ENCODE results near the gene MEMO1.
"Not testable (repeated sequence)": the region's sequence is repeated elsewhere in the genome, so short reads cannot be mapped to it uniquely, and the experiment has no call there.

Gene MEMO1

DNA sequence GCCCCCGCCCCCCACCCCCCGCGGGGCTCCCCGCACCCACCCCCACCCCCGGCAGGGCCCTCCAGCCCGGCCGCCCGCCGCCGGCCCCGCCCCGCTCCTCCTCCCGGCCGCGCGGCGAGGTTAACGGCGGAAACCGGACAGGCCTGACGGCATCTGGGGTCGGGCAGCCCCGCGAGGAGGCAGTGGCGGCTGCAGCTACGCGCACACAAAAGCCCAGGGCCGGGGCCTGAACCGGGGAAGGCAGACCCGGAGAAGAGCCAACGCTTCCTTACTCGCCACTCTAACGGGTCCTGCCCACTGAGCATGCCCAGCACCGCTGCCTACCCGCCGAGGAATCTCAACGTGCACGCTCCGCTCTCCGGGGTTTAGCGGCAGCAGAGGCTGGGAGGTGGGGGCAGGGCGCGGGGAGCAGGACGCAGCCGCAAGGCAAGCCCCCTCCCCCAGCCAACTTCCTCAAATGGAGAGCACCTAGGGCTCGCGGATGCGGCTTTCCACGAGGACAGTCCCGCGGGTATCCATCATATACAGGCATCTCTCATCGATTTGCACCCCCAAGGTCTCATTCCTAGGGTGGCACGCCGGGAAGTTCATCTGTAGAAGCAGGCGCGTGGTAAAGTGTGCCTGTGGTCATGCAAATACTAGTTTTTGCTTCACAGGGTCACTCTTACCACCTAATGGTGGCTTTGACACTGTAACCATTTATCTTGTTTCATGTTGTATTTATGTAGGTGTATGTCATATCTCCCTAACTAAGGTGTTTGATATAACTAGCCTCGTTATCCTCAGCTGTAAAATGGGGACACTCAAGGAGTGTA, at the start of gene MEMO1:
MEMO1 (minus strand) TSS at position 339 of the 815 bp plus-strand sequence. CDS start 761 bp downstream, outside the sequence.
- peak; percentile 87 for DNase-seq (ENCODE audit: low spot score)

DNA sequence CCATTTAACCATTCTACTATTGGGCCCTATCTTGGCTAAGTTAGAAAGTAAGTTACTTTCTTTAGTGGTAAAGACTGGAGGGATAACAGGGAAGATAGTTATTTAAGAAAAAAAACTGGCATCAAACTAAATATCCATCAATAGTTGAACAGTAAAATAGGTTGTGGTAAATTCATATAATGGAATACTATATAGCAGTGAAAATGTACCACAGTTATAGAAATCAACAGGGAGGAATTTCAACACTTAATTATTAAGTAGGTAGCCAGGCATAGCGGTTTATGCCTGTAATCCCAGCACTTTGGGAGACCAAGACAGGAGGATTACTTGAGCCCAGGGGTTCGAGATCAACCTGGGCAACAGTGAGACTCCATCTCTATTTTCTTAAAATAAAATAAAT, 49.5 kb upstream of the MEMO1 start:
- DNase-seq (ENCODE audit: low spot score): no peak

DNA sequence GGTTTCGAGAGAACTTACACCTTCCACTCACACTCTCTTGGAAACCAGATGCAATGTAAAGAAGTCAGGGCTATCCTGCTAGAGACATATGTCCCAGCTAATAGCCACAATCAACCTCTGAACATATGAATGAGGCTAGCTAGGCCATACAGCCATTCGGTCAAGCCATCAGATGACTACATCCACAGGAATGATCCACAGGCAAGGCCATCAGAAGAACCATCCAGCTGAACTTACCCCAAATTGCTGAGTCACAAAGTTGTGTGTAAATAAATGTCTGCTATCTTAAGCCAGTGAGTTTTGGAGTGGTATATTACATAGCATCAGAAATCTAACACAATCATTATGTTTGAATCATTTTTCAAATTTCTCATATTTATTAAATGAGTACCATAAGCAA, 47.3 kb upstream of the MEMO1 start:
- DNase-seq (ENCODE audit: low spot score): no peak

DNA sequence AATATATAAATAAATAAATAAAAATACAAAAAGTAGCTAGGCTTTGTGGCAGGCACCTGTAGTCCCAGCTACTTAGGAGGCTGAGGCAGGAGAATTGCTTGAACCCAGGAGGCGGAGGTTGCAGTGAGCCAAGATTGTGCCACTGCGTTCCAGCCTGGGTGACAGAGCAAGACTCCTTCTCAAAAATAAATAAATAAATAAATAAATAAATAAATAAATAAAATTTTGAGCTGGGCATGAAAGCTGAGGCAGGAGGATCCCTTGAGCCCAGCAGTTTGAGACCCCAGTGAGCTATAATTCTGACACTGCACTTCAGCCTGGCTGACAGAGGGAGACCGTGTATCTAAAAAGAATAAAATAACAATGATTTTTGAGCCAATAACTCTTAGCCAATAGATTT, 43.8 kb upstream of the MEMO1 start:
- not testable (repeated sequence) for DNase-seq (ENCODE audit: low spot score)

DNA sequence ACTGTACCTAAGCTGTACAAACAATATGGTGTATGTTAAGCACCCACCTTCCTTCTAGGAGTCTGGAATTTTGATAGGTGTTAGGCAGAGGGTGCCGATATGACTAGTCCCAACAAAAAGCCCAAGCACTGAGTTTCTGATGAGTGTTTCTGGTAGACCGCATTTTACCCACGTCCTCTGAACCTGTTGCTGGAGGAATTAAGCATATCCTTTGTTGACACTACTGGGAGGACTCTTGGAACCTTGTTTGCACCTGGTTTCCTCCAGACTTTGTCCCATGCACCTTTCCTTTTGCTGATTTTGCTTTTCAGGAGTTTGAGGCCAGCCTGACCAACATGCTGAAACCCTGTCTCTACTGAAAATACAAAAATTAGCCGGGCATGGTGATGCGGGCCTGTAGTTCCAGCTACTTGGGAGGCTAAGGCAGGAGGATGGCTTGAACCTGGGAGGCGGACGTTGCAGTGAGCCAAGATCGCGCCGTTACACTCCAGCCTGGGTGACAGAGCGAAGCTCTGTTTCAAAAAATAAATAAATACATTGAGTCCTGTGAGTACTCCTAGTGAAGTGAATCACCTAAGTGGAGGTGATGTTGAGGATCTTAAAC, 41.1 kb upstream of the MEMO1 start:
- DNase-seq (ENCODE audit: low spot score): no peak

DNA sequence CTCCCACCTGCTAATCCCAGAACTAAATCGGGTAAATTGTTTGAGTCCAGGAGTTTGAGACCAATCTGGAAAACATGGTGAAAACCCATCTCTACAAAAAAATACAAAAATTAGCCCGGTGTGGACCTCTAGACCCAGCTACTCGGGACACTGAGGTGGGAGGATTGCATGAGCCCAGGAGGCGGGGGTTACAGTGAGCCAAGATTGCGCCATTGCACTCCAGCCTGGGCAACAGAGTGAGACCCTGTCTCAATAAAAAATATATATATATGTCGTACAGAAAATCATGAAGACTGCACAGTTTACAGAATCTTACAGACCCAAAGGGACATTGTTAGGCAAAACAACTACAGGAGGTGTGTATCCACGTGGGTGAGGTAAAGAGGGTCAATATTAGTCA, 32.8 kb upstream of the MEMO1 start:
- no peak for DNase-seq (ENCODE audit: low spot score)

DNA sequence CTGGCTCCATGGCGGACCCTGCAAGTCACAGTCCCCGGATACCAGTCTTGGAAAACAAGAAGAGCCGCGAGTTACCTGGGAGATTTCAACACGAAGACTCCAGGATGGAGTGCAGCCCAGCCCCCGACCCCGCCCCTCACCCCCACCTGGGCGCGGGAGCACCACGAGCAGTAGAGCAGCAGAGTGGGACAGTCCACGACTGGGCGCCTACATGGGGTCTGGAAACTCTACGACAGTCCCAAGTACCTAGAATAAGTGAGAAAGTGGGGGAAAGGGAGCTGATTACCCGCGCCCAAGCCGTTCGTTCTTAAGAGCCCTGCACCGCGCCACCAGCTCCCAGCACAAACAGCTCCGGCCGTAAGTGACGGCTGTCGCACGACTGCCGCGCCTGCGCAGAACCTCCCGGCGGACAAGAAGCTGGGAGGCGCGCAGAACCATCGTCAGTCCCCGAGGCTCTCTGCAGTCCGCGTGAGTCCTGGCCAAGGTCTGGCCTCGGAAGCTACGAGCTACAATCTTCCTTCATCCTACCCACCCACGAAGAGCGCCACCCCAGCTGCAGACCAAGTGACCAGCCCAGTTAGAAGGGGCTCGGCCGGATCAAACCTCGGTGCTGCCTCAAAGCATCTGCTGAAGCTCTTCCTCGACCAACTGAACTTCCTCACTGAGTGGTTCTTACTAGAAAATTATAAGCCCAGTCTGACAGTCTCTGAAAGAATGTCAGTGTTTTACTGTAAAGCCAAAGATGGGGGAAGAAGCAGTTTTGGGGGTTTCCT, 28.8 kb upstream of the MEMO1 start, which contains the start of gene DPY30:
DPY30 (minus strand) TSS at position 359 of the 773 bp plus-strand sequence; CDS start at position 10, 349 bp downstream.
- DNase-seq (ENCODE audit: low spot score): peak; percentile 80

DNA sequence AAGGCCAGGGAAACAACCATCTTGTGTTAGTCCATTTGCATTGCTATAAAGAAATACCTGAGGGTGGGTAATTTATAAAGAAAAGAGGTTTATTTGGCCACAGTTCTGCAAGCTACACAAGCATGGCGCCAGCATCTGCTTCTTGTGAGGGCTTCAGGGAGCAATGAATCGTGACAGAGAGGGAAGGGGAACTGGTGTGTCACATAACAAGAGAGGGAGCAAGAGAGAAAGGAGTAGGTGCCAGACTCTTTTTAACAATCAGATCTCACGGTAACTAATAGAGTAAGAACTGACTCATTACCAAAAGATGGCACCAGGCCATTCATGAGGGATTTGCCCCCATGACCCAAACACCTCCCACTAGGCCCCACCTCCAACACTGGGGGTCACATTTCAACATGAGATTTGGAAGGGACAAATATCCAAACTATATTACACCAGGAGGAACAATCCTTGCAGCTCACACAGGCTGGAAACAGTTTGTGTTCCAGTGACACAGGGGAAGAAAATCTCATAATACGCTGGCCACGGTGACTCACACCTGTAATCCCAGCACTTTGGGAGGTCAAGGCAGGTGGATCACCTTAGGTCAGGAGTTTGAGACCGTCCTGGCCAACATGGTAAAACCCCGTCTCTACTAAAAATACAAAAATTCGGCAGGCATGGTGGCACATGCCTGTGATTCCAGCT, 23.5 kb upstream of the MEMO1 start:
- DNase-seq (ENCODE audit: low spot score): not testable (repeated sequence)

DNA sequence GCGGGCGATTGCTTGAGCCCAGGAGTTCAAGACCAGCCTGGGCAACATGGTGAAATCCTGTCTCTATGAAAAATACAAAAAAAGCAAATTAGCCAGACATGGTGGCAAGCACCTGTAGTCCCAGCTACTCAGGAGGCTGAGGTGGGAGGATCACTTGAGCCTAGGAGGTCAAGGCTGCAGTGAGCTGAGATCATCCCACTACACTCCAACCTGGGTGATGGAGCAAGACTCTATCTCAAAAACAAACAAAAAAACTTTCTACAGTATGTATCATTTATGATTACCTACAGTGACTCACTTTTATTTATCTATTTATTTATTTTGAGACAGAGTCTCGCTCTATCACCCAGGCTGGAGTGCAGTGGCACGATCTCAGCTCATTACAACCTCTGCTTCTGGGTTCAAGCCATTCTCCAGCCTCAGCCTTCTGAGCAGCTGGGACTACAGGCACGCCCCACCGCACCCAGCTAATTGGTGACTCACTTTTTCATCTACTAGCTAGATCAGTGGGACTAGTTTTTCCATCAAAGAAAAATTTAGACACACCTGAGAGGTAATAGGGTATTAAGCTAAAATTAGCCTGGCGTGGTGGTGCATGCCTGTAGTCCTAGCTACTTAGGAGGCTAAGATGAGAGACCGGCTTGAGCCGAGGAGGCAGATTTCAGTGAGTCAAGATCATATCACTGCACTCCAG, 8.1 kb upstream of the MEMO1 start:
- not testable (repeated sequence) for DNase-seq (ENCODE audit: low spot score)

DNA sequence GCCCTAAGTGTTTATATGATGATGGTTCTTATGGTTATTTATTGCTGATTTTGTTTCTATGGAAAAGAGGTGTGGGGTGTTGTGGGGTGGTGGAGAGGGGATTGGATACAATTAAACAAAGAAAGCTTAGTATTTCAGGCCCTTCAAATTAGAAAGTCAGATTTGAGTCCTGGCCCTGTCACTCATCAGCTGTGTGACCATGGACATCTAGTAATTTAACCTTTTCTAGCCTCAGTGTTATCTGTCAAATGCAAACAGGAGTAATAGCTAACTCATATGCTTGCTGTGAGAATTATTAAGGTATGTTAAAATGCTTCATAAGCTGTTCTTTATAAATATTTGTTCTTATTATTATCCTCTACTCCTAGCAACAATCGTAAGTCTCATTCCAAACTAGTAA, 2.1 kb upstream of the MEMO1 start:
- DNase-seq (ENCODE audit: low spot score): no peak

DNA sequence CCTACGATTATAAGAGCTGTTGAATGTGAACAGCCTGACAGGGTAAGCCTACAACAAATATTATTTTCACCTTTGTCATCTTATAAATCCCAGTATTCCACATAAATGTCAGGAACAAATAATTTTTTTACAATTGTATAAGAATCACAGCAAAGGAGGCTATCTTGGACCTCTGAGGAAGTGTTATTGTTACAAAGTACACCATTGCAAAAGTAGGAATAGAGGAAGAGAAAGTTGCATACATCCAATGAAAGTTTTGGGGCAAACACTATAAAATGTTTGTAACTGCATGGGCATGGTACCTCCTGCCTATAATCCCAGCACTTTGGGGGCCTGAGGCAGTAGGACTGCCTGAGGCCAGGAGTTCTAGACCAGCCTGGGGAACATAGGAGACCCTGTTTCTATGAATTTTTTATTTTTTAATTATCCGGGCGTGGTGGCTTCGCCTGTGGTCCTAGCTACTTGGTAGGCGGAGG, 715 bp upstream of the MEMO1 start:
- no peak for DNase-seq (ENCODE audit: low spot score)

DNA sequence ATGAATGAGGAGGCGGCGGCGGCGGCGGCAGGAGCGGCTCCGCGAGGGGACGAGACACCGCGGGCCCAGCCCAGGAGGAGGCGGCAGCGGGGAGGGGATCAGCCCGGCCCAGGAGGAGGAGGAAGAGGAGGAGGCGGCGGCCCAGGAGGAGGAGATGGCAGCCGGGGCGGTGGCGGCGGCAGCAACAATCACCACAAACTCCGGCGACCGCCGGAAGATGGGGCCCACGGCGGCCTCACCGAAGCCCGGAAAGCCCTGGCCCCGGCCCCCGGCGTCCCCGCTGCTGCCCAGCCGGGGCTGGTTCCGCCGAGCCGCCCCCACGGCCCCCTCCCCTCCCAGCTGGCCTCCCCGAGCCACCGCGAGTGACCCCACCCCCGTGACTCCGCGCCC, 533 bp downstream of the MEMO1 start:
- not testable (repeated sequence) for DNase-seq (ENCODE audit: low spot score)

DNA sequence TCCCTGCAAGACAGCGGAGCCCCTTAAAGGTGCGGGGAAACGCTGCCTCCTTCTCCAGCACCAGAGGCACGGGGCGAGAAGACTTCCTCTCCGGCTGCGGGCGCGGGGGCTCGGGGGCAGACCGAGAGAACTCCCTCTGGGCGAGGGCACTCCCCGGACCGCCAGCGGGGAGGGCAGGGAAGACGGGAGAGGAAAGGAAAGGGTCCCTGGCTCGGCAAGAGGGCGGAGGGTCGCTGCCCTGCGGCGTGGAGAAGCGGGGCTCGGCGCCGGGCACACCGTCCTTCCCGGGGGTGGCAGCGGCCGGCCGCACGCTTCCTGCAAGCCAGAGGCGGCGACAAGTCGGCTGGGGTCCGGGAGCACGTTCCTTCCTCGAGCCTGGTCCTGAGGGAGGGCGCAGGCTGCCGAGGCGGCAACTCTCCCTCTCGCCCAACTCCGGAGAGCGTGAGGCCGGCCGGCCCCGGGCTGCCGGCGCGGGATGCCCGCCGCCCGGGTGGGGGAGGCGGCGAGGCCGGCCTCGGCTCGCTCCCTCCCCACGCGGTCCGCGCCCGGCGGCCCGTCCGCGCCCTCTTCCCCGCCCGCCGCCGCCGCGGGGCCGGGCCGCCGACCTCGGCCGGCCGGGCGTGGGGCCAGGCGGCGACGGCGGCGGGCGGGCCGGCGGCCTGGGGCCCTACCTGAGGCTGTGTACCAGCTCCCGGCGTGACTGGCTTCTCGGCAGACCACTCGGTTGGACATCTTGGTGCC, 1.1 kb downstream of the MEMO1 start:
- peak; percentile 17 for DNase-seq (ENCODE audit: low spot score)

DNA sequence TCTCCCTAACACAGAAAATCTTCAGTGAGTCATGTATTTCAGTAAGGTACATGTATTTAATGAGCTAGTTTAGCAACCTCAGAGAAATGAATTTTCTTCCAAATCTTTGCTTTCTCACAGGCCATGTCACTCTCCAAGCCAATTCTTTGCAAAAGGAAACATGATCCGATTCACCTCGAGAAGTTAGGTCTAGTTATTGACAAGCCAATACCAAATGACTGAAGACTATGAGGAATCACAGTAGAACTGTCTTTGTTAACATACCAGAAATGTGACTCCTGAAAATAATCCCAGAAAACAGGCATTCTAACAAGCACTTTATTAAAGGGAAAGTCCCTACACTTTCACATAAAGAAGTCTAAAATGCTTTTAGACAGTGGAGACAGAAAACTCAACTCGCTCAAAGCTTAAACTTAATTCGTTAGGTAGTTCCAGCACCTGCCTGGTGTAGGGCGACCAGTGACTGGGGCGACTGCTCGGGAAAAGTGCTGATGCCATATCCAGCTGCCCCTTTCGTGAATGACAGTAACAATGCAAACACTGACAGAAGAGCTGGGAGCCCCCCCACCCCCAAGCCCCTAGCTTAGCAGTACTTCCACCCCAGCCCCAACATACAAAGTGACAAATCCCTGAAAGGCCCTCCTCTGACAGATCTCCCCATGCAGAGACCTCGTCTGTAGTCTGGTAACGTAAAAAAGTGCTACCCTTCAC, 1.8 kb downstream of the MEMO1 start:
- DNase-seq (ENCODE audit: low spot score): no peak

DNA sequence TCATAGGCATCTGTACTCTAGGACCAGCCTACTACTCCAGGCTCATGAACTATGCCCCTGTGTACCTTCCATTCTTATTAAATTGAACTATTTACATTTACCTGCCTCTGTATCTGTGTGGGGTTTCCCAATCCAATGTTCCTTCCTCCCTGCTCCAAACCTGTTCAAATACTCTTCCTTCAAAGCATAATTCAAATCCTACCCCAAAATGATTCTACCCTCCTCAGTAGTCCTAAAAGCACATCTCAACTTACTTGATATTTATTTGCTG, 3.8 kb downstream of the MEMO1 start:
- DNase-seq (ENCODE audit: low spot score): no peak

DNA sequence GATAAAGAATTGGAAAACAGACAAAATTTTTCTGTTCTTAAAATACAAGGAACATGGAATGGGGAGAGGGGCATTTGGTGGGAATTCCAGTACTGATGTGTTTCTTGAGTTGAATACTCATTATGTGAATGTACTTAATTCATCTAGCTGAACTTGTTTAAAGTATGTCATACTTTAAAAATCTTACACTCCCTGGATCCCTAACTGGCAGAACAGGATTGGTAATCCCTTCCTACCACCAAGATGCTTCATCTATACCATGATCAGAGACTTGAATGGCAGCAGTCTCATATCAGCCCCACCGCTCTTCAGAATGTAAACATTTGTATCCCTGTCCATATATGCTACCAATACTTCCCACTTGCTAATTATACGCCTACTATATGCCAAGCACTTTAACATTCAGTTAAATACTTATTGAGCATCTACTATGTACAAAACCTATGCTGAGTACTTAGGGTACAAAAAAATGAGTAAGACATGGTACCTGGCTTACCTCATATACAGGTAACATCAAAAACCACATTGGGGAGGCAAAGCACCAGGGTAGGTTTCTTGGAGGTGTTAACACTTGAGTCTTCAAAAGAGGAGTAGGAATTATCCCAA, 5.3 kb downstream of the MEMO1 start:
- no peak for DNase-seq (ENCODE audit: low spot score)

DNA sequence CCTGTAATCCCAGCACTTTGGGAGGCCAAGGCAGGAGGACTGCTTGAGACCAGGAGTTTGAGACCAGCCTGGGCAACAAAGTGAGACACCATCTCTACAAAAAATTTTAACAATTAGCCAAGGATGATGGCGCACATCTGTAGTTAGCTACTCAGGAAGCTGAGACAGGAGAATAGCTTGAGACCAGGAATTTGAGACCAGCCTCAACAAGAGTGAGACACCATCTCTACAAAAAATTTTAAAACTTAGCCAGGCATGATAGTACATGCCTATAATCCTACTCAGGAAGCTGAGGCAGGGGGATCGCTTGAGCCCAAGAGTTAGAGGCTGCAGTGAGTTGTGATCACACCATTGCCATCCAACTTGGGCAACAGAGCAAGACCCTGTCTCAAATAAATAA, 7.0 kb downstream of the MEMO1 start:
- DNase-seq (ENCODE audit: low spot score): no peak

DNA sequence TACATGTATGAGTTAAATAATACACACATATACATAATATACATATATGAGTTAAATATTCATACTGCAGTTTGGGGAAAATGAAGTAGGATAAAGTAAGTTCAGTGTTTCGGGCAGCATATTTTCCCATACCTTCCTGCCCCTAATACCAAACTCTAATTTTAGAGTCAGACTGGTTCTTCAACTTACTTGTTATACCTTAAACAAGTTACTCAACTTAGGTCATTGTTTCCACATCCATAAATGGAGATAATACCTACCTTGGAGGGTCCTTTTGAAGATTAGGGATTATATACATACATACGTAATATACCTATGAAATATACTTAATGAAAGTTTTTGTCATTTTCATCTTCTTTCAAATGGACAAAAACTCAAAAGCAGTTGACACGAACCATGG, 8.4 kb downstream of the MEMO1 start:
- no peak for DNase-seq (ENCODE audit: low spot score)

DNA sequence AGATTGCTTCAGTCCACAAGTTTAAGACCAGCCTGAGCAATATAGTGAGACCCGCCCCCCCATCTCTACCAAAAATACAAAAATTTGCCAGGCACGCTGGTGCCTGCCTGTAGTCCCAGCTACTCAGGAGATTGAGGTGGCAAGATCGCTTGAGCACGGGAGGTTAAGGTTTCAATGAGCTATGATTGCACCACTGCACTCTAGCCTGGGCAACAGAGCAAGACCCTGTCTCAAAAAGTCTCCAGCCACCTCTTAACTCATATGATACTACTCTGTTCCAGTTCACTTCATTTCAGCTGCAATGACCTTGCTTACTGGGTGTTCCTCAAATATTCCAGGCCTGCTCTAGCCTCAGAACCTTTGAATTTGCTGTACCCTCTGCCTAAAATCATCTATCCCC, 11.4 kb downstream of the MEMO1 start:
- no peak for DNase-seq (ENCODE audit: low spot score)

Data from HuH-7 (cell line).